PC-9 (cell line): ENCODE measurements around the gene CACNA1A.

Source experiments
- CTCF ChIP-seq: fragments of 200-600 bp; sonication (generic); conservative IDR thresholded peaks from 2 replicates; pipeline ENCODE4 v1.6.1; 2017; ENCODE audit warnings: mixed run types, antibody characterized with exemption, mild to moderate bottlenecking, moderate library complexity
- EZH2 ChIP-seq: fragments of 200-600 bp; sonication (generic); IDR thresholded peaks from 2 replicates; pipeline ENCODE4 v1.8.0; 2017; ENCODE audit warnings: antibody characterized with exemption, low read depth

- TF ChIP-seq CTCF (no peak), EZH2 (no peak)
Observed at GRCh38 chr19:13176345-13176744, 329.9 kb downstream of the CACNA1A start.
